T-cell (primary cell): ENCODE results near the gene CYP26C1. TPM values are rescaled to one million over a fixed set of nuclear protein-coding genes. Genes with fewer than 3 reads are reported as not detected.

ENCODE experiments used
- ATAC-seq, 4 experiments: fragments of 200-7000 bp in 3 of 4; fragments of 150-1000 bp in 1 of 4; cut with Tn5 transposase; replicated peaks in 1 of 4; 1 replicate in 3 of 4; 2 replicates in 1 of 4; pipeline ENCODE4 v1.10.0; 2021; ENCODE audit warnings: moderate library complexity in 3 of 4, mild to moderate bottlenecking in 2 of 4, moderate number of reproducible peaks in 1 of 4
- CTCF ChIA-PET, 2 donors: fragments of 300-600 bp; sonication (Branson Sonifier 250); formaldehyde crosslinking; loops; one replicate each; lab custom pipeline; 2022; ENCODE audit warnings: antibody characterized with exemption in 2 of 2; lab: Charles Lee
- POLR2A ChIA-PET, 2 donors: fragments of 300-600 bp; sonication (Branson Sonifier 250); formaldehyde crosslinking; loops; one replicate each; lab custom pipeline; 2022; ENCODE audit warnings: antibody characterized with exemption in 2 of 2; lab: Charles Lee
- DNase-seq, 35 experiments: peaks; one replicate each; pipeline versions ENCODE4 v3.0.0 to v3.0.0-alpha.2; 2013 to 2023
- H3K27ac ChIP-seq: one replicate; pipeline ENCODE4 v1.5.1; 2013; ENCODE audit warnings: low read length
- H3K27me3 ChIP-seq, 2 experiments: replicated peaks in 1 of 2; 1 replicate in 1 of 2; 2 replicates in 1 of 2; pipeline versions ENCODE4 v1.6.1 to v1.7.0; 2013; ENCODE audit warnings: low read length in 1 of 2, mixed read lengths in 1 of 2; ENCODE audit not compliant: control insufficient read depth in 2 of 2, insufficient read depth in 2 of 2; ENCODE audit errors: extremely low read depth in 1 of 2
- H3K36me3 ChIP-seq, 2 donors: 1 replicate in 1 of 2; 2 replicates in 1 of 2; pipeline versions ENCODE4 v1.6.1 to v1.7.0; 2013; ENCODE audit warnings: low read length in 1 of 2; ENCODE audit not compliant: control insufficient read depth in 2 of 2, insufficient read depth in 1 of 2; ENCODE audit errors: extremely low read depth in 1 of 2
- H3K4me1 ChIP-seq, 2 experiments: 1 replicate in 1 of 2; 2 replicates in 1 of 2; pipeline versions ENCODE4 v1.6.1 to v1.7.0; 2013; ENCODE audit warnings: low read length in 2 of 2, mixed read lengths in 1 of 2; ENCODE audit not compliant: insufficient read depth in 2 of 2, control insufficient read depth in 1 of 2; ENCODE audit errors: extremely low read depth in 1 of 2
- H3K4me3 ChIP-seq, 2 donors: 1 replicate in 1 of 2; 2 replicates in 1 of 2; pipeline versions ENCODE4 v1.5.1 to v1.7.0; 2013; ENCODE audit warnings: mild to moderate bottlenecking in 2 of 2, low read length in 1 of 2, moderate library complexity in 1 of 2; ENCODE audit not compliant: control insufficient read depth in 1 of 2; ENCODE audit errors: extremely low read depth in 1 of 2
- H3K9me3 ChIP-seq: 2 replicates; pipeline ENCODE4 v1.7.0; 2013
- H3K27ac Mint-ChIP-seq, 2 donors: one replicate each; pipeline ENCODE4 v1.8.0; 2020 to 2021; ENCODE audit warnings: mild to moderate bottlenecking in 2 of 2, mixed read lengths in 2 of 2
- H3K27me3 Mint-ChIP-seq, 2 donors: one replicate each; pipeline ENCODE4 v1.8.0; 2021 to 2022; ENCODE audit warnings: mixed read lengths in 2 of 2
- H3K36me3 Mint-ChIP-seq: one replicate; pipeline ENCODE4 v1.8.0; 2021; ENCODE audit warnings: mixed read lengths
- H3K4me1 Mint-ChIP-seq, 3 donors: one replicate each; pipeline ENCODE4 v1.8.0; 2020 to 2022; ENCODE audit warnings: mixed read lengths in 3 of 3, mild to moderate bottlenecking in 1 of 3
- H3K4me3 Mint-ChIP-seq, 3 donors: one replicate each; pipeline ENCODE4 v1.8.0; 2020 to 2022; ENCODE audit warnings: mild to moderate bottlenecking in 3 of 3, mixed read lengths in 3 of 3, moderate library complexity in 3 of 3
- H3K9me3 Mint-ChIP-seq, 3 donors: one replicate each; pipeline ENCODE4 v1.8.0; 2020 to 2022; ENCODE audit warnings: mixed read lengths in 3 of 3
- WGBS: methylation state at CpG from one replicate; pipeline ENCODE4 v1.1.5; 2013; ENCODE audit warnings: missing lambda C conversion rate; ENCODE audit not compliant: insufficient coverage; 5-methylcytosine and 5-hydroxymethylcytosine counted together
- total RNA-seq, 35 experiments: library from RNA in 6 of 35; stranded (reverse) in 6 of 35; fragments of 120-200 nt in 1 of 35; gene quantifications; one replicate each; pipeline versions ENCODE4 v1.2.1 to v1.2.4 and lab custom pipeline; 2013 to 2026

CYP26C1 gene
- total RNA-seq, 5 donors from 2014 or later (not counting 1 experiment from before 2014, with no cell fraction given): 0.20 to 0.49 (median 0.38) TPM

DNA sequence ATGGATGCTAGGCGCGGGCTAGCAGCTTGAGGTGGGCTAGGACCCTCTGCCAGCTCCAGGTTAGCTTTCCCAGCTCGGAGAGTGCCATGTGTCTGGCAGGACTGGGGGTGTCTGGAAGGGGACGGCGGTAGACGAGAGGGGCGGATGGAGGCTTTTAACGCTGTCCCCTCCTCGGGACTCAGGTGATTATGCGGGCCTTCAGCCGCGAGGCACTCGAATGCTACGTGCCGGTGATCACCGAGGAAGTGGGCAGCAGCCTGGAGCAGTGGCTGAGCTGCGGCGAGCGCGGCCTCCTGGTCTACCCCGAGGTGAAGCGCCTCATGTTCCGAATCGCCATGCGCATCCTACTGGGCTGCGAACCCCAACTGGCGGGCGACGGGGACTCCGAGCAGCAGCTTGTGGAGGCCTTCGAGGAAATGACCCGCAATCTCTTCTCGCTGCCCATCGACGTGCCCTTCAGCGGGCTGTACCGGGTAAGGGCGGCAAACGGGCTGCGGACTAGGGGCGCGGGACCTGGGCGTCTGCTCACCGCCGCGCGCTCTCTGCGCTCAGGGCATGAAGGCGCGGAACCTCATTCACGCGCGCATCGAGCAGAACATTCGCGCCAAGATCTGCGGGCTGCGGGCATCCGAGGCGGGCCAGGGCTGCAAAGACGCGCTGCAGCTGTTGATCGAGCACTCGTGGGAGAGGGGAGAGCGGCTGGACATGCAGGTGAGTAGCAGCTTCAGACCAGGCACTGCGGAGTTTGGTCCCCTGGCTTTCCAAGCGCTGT lies 14.2 kb downstream of the CYP26C1 start:
- H3K27ac Mint-ChIP-seq: no peak overlapping the region
- peaks cover 54 to 71% of the 10 kb centered on the region in 2 donors for H3K27me3 Mint-ChIP-seq
- POLR2A ChIA-PET: no interaction called here
- H3K9me3 Mint-ChIP-seq: no peaks in the 10 kb centered on the region
- peaks cover 0 to 39% of the 10 kb centered on the region in 2 experiments for H3K4me1 ChIP-seq
- peak overlapping the region; percentile 59 to 73 (median 63) for H3K4me3 Mint-ChIP-seq
- peak overlapping the region in 1 of 2 donors; percentile 40 for H3K4me3 ChIP-seq
- no peaks in the 10 kb centered on the region for H3K9me3 ChIP-seq
- ATAC-seq: no peak
- no peak for DNase-seq
- H3K27me3 ChIP-seq: peaks cover 21 to 70% of the 10 kb centered on the region in 2 experiments
- CTCF ChIA-PET: interaction anchor here in 1 of 2 donors (1.5 kb wide), 1 partner anchor 284 kb away, joined by 3 read pairs; no protein-coding TSS in a partner anchor
- peaks cover 20 to 39% (median 39%) of the 10 kb centered on the region in 3 donors for H3K4me1 Mint-ChIP-seq
- H3K36me3 ChIP-seq: no peaks in the 10 kb centered on the region
- 3% methylated on average over 66 of the region's 67 CpGs for WGBS
- H3K27ac ChIP-seq: no peak overlapping the region
- no peaks in the 10 kb centered on the region for H3K36me3 Mint-ChIP-seq

DNA sequence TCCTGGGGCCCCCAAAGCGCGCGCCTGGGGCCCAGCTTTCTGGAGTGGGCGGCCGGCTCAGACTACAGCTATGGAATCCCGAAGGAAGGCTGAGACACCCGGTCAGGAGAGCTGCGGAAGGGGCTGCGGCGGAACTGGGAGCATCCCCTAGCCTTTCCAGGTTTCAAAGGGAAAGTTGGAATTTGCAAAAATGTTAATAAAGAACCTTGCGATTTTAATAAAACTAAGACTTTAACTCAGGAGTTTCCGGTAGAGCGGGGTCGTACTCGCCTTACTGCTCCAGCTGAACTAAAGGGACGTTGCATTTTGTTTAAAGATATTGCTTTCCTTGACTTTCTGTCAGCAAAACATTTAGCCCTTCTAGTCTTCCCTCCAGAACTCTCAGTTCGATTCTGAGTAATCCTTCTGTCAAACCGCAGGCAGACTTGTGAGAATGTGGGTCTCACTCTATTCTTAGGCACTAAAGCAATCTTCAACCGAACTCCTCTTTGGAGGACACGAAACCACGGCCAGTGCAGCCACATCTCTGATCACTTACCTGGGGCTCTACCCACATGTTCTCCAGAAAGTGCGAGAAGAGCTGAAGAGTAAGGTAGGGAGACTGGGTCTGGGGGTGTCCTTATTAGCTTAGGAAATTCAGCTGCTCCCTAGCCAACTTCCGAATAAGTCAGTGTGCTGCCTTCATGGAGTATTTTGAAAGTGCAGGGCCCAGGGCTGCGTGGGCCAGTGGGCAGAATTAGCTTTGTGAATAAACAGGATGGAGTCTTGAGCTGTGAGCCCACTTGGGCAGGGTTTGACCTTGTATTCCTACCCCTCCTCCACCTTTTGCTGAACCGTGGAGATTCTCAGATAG lies 15.0 kb downstream of the CYP26C1 start:
- Mint-ChIP-seq H3K27me3 (peaks cover 52 to 71% of the 10 kb centered on the region in 2 donors), H3K4me1 (peaks cover 27 to 42% (median 41%) of the 10 kb centered on the region in 3 donors), H3K4me3 (peak overlapping the region in 1 of 3 donors; percentile 73), H3K36me3 (no peaks in the 10 kb centered on the region), H3K9me3 (no peaks in the 10 kb centered on the region), H3K27ac (no peak overlapping the region)
- no peaks in the 10 kb centered on the region for H3K36me3 ChIP-seq
- peaks cover 18 to 70% of the 10 kb centered on the region in 2 experiments for H3K27me3 ChIP-seq
- H3K4me3 ChIP-seq: no peak overlapping the region
- WGBS: 14% methylated on average over 6 of the region's 25 CpGs
- ATAC-seq: no peak
- no peak overlapping the region for H3K27ac ChIP-seq
- POLR2A ChIA-PET: no interaction called here
- H3K4me1 ChIP-seq: peaks cover 0 to 43% of the 10 kb centered on the region in 2 experiments
- no peak for DNase-seq
- no peaks in the 10 kb centered on the region for H3K9me3 ChIP-seq
- CTCF ChIA-PET: interaction anchor here (0.5 to 1.5 kb wide), 3 partner anchors 77 to 284 kb away, joined by 3 to 4 read pairs (median 3); no protein-coding TSS in a partner anchor

DNA sequence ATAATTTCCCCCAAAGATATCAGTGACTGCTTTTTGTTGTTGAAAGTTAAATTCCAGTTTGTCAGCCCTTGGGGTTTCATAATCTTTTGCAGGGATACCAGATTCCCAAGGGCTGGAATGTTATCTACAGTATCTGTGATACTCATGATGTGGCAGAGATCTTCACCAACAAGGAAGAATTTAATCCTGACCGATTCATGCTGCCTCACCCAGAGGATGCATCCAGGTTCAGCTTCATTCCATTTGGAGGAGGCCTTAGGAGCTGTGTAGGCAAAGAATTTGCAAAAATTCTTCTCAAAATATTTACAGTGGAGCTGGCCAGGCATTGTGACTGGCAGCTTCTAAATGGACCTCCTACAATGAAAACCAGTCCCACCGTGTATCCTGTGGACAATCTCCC lies 16.3 kb downstream of the CYP26C1 start:
- no peaks in the 10 kb centered on the region for H3K9me3 Mint-ChIP-seq
- peaks cover 0 to 40% of the 10 kb centered on the region in 2 experiments for H3K4me1 ChIP-seq
- no peak overlapping the region for H3K27ac Mint-ChIP-seq
- no peaks in the 10 kb centered on the region for H3K9me3 ChIP-seq
- H3K36me3 Mint-ChIP-seq: no peaks in the 10 kb centered on the region
- CTCF ChIA-PET: interaction anchor here in 1 of 2 donors (0.5 to 1.3 kb wide), 3 partner anchors 28 to 277 kb away, joined by 3 to 5 read pairs (median 5); no protein-coding TSS in a partner anchor
- H3K4me1 Mint-ChIP-seq: peaks cover 28 to 33% (median 33%) of the 10 kb centered on the region in 3 donors
- H3K27me3 ChIP-seq: peaks cover 14 to 67% of the 10 kb centered on the region in 2 experiments
- no peak overlapping the region for H3K4me3 ChIP-seq
- H3K27ac ChIP-seq: no peak overlapping the region
- POLR2A ChIA-PET: no interaction called here
- H3K36me3 ChIP-seq: no peaks in the 10 kb centered on the region
- DNase-seq (no peak), ATAC-seq (no peak)
- peaks cover 54 to 69% of the 10 kb centered on the region in 2 donors for H3K27me3 Mint-ChIP-seq
- no CpG with 5 or more reads among the region's 2 CpGs for WGBS
- H3K4me3 Mint-ChIP-seq: no peak overlapping the region

DNA sequence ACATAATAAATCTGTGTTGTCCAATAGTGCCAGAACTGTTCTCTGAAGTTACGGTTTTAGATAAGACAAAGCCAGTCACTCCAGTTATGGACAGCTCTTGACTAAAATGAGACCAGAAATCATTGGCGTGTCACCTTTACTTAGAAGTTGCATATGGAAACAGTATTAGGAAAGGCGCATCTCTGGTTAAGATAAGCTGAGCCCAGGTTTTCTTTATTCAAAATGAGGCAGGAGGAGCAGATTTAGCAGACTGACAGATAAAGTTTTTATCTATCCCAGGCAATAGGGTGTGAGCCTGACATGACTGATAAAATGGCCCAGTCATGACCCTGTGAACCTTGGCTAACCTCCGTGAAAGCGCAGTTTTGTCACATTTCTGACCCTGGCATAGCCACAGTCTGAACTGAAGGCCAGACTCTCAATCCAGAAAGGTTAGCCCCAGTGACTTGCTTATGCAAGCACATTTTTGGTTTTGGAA lies 17.3 kb downstream of the CYP26C1 start:
- Histone ChIP-seq H3K27me3 (peaks cover 14 to 59% of the 10 kb centered on the region in 2 experiments), H3K4me3 (no peak overlapping the region), H3K36me3 (no peaks in the 10 kb centered on the region), H3K4me1 (peaks cover 0 to 30% of the 10 kb centered on the region in 2 experiments), H3K27ac (no peak overlapping the region), H3K9me3 (no peaks in the 10 kb centered on the region)
- WGBS: 94% methylated on average over 5 of the region's 5 CpGs
- Mint-ChIP-seq H3K9me3 (no peaks in the 10 kb centered on the region), H3K4me1 (peaks cover 19 to 25% (median 24%) of the 10 kb centered on the region in 3 donors), H3K36me3 (no peaks in the 10 kb centered on the region), H3K4me3 (no peak overlapping the region), H3K27ac (no peak overlapping the region), H3K27me3 (peaks cover 50 to 59% of the 10 kb centered on the region in 2 donors)
- CTCF ChIA-PET: interaction anchor here in 1 of 2 donors (0.5 kb wide), 2 partner anchors 129 to 322 kb away, joined by 3 to 5 read pairs; no protein-coding TSS in a partner anchor
- ATAC-seq: no peak
- DNase-seq: no peak
- POLR2A ChIA-PET: no interaction called here

DNA sequence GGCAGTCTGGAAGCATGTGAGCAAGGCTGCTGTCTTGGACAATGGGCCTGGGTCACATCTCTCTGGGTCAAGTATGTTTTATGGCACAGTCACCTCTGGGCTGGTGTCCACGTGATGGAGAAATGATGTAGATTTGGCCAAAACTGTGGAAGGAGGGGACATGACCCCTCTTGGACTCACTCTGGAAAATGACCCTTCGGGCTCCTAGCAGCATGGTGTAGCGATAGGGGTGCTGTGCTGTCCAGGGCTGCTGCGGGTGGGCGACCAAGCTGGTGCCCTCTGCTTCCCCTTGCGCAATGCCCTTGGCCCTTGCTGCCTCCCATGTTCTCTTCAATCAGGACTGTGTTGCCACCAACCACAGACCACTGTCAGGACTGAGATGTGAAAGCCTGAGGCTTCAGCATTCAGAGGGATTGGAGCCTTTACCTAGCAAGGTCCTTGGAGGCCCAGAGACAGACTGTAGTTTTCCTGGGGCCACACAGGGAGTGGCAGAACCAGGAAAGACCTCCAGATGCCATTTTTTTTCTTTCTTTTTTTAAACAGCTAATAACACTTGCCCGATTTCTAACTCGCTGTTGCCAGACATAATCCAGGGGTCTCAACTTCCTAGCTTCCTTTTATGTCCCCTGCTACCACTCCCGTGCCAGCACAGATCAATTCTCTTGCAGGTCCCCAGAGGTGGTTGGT lies 19.2 kb downstream of the CYP26C1 start:
- ATAC-seq: no peak
- Histone ChIP-seq H3K27me3 (peaks cover 14 to 40% of the 10 kb centered on the region in 2 experiments), H3K9me3 (no peaks in the 10 kb centered on the region), H3K4me3 (no peak overlapping the region), H3K36me3 (no peaks in the 10 kb centered on the region), H3K4me1 (peaks cover 0 to 10% of the 10 kb centered on the region in 2 experiments), H3K27ac (no peak overlapping the region)
- ChIA-PET CTCF (interaction anchor here (0.6 to 1.9 kb wide), 7 partner anchors 34 to 434 kb away, joined by 3 to 5 read pairs (median 5); no protein-coding TSS in a partner anchor), POLR2A (no interaction called here)
- Mint-ChIP-seq H3K36me3 (no peaks in the 10 kb centered on the region), H3K27me3 (peaks cover 44 to 48% of the 10 kb centered on the region in 2 donors), H3K9me3 (no peaks in the 10 kb centered on the region), H3K27ac (no peak overlapping the region), H3K4me1 (peaks cover 12 to 14% (median 13%) of the 10 kb centered on the region in 3 donors), H3K4me3 (peak overlapping the region in 1 of 3 donors; percentile 17)
- DNase-seq: peak in 1 of 35 experiments; percentile 9
- WGBS: 75% methylated on average over 4 of the region's 9 CpGs
